ENCODE data around the gene CYS1. TPM values are rescaled to one million over a fixed set of nuclear protein-coding genes. Genes with fewer than 3 reads are reported as not detected.

CYS1 gene
- total RNA-seq, 2 donors from 2014 or later: 0.29 to 0.44 TPM

DNA sequence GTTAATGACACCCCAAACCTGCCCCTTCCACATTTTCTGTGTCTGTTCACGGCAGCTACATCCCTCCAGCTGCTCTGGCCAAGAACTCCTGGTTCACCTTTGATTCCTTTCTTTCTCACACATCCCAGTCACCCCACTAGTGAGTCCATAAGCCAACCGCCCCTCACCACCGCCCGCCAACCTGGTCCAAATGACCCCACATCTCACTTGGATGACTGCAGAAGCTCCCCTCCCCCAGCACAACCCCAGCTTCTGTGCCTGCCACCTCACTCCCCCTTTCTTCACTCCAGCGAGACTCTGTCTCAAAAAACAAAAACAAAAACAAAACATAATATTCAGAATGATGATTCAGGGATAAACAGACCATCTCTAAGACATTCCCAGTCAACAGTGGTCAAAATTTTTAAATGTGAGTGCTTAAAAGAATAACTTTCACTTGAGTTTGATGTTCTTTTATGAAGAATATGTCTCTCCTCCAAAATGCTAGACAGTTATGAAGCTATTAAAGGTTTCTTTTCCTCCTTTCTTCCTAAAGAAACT, 3.2 kb downstream of the CYS1 start:
- H3K9ac ChIP-seq (ENCODE audit: extremely low read depth, low read length, poor library complexity, severe bottlenecking): no peak overlapping the region
- no peaks in the 10 kb centered on the region for H3K4me1 ChIP-seq (ENCODE audit: control insufficient read depth, insufficient read depth, low read length)
- H3K9me3 ChIP-seq (ENCODE audit: control insufficient read depth, low read length): no peaks in the 10 kb centered on the region
- peaks cover 64% of the 10 kb centered on the region for H3K27me3 Mint-ChIP-seq (ENCODE audit: insufficient read depth)
- 93 to 100% methylated on average over 1 to 5 of the region's 5 CpGs for WGBS, 2 experiments (ENCODE audit: insufficient coverage in 1 of 2, insufficient read length in 1 of 2)
- H3K27ac ChIP-seq (ENCODE audit: low read depth, low read length): no peak overlapping the region
- no peaks in the 10 kb centered on the region for H3K36me3 ChIP-seq (ENCODE audit: control insufficient read depth, insufficient read depth, low read length)
- no peak overlapping the region for H3K4me3 ChIP-seq (ENCODE audit: low read length)
- no peak overlapping the region for H3K4me3 Mint-ChIP-seq
- no peak for DNase-seq
- H3K27ac Mint-ChIP-seq: no peak overlapping the region
- TF ChIP-seq, protein P1, sequence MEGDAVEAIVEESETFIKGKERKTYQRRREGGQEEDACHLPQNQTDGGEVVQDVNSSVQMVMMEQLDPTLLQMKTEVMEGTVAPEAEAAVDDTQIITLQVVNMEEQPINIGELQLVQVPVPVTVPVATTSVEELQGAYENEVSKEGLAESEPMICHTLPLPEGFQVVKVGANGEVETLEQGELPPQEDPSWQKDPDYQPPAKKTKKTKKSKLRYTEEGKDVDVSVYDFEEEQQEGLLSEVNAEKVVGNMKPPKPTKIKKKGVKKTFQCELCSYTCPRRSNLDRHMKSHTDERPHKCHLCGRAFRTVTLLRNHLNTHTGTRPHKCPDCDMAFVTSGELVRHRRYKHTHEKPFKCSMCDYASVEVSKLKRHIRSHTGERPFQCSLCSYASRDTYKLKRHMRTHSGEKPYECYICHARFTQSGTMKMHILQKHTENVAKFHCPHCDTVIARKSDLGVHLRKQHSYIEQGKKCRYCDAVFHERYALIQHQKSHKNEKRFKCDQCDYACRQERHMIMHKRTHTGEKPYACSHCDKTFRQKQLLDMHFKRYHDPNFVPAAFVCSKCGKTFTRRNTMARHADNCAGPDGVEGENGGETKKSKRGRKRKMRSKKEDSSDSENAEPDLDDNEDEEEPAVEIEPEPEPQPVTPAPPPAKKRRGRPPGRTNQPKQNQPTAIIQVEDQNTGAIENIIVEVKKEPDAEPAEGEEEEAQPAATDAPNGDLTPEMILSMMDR (conservative IDR thresholded peaks at IDR 0.05): no peak
- H3K9me3 Mint-ChIP-seq: no peaks in the 10 kb centered on the region
- peaks cover 72% of the 10 kb centered on the region for H3K27me3 ChIP-seq (ENCODE audit: control insufficient read depth, insufficient read depth, low read length, poor library complexity, severe bottlenecking)
- no peaks in the 10 kb centered on the region for H3K36me3 Mint-ChIP-seq (ENCODE audit: low read depth)
- H3K4me1 Mint-ChIP-seq: peaks cover 8% of the 10 kb centered on the region

GRCh38 chr2:10076511-10076910, 3.7 kb downstream of the CYS1 start:
- no peak overlapping the region for H3K27ac Mint-ChIP-seq
- no peaks in the 10 kb centered on the region for H3K36me3 Mint-ChIP-seq (ENCODE audit: low read depth)
- TF ChIP-seq, protein P1 (conservative IDR thresholded peaks at IDR 0.05): no peak

DNA sequence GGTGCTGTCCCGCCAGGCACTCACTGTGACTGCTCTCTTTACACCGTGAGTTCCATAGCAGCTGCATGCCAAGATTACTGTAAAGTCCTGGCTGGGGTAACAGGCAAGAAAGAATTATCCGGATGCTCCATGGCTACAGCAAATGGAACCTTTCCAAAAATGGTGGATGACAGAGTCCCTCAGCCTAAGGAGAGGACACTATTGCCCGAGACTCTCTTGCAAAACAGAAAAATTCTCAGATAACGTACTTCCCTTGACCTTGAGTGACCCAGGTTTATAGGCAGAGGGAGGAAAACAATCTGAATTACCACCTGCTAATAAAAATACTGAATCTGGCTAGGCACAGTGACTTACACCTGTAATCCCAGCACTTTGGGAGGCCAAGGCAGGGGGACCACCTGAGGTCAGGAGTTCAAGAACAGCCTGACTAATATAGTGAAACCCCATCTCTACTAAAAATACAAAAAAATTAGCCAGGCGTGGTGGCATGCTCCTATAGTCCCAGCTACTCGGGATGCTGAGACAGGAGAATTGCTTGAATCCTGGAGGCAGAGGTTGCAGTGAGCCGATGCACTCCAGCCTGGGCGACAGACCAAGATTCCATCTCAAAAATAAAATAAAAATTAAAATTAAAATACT, 4.5 kb downstream of the CYS1 start:
- TF ChIP-seq, protein P1 (conservative IDR thresholded peaks at IDR 0.05): no peak
- no peak overlapping the region for H3K27ac Mint-ChIP-seq
- Histone ChIP-seq H3K36me3 (ENCODE audit: control insufficient read depth, insufficient read depth, low read length) (no peaks in the 10 kb centered on the region), H3K9me3 (ENCODE audit: control insufficient read depth, low read length) (no peaks in the 10 kb centered on the region), H3K27me3 (ENCODE audit: control insufficient read depth, insufficient read depth, low read length, poor library complexity, severe bottlenecking) (peaks cover 59% of the 10 kb centered on the region), H3K9ac (ENCODE audit: extremely low read depth, low read length, poor library complexity, severe bottlenecking) (no peak overlapping the region), H3K27ac (ENCODE audit: low read depth, low read length) (no peak overlapping the region), H3K4me3 (ENCODE audit: low read length) (no peak overlapping the region), H3K4me1 (ENCODE audit: control insufficient read depth, insufficient read depth, low read length) (no peaks in the 10 kb centered on the region)
- 84 to 90% methylated on average over 7 to 9 of the region's 9 CpGs for WGBS, 2 experiments (ENCODE audit: insufficient coverage in 1 of 2, insufficient read length in 1 of 2)
- H3K4me1 Mint-ChIP-seq: peaks cover 8% of the 10 kb centered on the region
- H3K9me3 Mint-ChIP-seq: no peaks in the 10 kb centered on the region
- H3K27me3 Mint-ChIP-seq (ENCODE audit: insufficient read depth): peaks cover 50% of the 10 kb centered on the region
- no peak for DNase-seq
- no peaks in the 10 kb centered on the region for H3K36me3 Mint-ChIP-seq (ENCODE audit: low read depth)
- H3K4me3 Mint-ChIP-seq: no peak overlapping the region

More at GRCh38 chr2:10076511-10076910, 3.7 kb downstream of the CYS1 start:
- H3K4me3 ChIP-seq (ENCODE audit: low read length): no peak overlapping the region
- H3K27ac ChIP-seq (ENCODE audit: low read depth, low read length): no peak overlapping the region
- H3K9ac ChIP-seq (ENCODE audit: extremely low read depth, low read length, poor library complexity, severe bottlenecking): no peak overlapping the region
- no peaks in the 10 kb centered on the region for H3K36me3 ChIP-seq (ENCODE audit: control insufficient read depth, insufficient read depth, low read length)
- no peak overlapping the region for H3K4me3 Mint-ChIP-seq
- no peaks in the 10 kb centered on the region for H3K4me1 ChIP-seq (ENCODE audit: control insufficient read depth, insufficient read depth, low read length)
- peaks cover 58% of the 10 kb centered on the region for H3K27me3 Mint-ChIP-seq (ENCODE audit: insufficient read depth)
- 86 to 87% methylated on average over 12 to 13 of the region's 13 CpGs for WGBS, 2 experiments (ENCODE audit: insufficient coverage in 1 of 2, insufficient read length in 1 of 2)
- DNase-seq: no peak
- peaks cover 8% of the 10 kb centered on the region for H3K4me1 Mint-ChIP-seq
- H3K27me3 ChIP-seq (ENCODE audit: control insufficient read depth, insufficient read depth, low read length, poor library complexity, severe bottlenecking): peaks cover 67% of the 10 kb centered on the region
- no peaks in the 10 kb centered on the region for H3K9me3 ChIP-seq (ENCODE audit: control insufficient read depth, low read length)
- H3K9me3 Mint-ChIP-seq: no peaks in the 10 kb centered on the region

Data from endodermal cell (in vitro differentiated cells).